Breast epithelium (tissue), 3 donors: Measurements from ENCODE around the gene SLC35A3.

ENCODE experiments used
- CTCF ChIP-seq, 3 donors: fragments of 450-650 bp; IDR thresholded peaks; one replicate each; pipeline ENCODE4 v1.5.1; 2016 to 2017; ENCODE audit warnings: antibody characterized with exemption in 3 of 3, mild to moderate bottlenecking in 3 of 3, moderate library complexity in 3 of 3
- POLR2A ChIP-seq: fragments of 450-650 bp; IDR thresholded peaks from one replicate; pipeline ENCODE4 v1.6.1; 2016; ENCODE audit warnings: antibody characterized with exemption, mild to moderate bottlenecking, moderate library complexity
- POLR2AphosphoS5 ChIP-seq, 3 donors: sonication (generic); formaldehyde crosslinking; IDR thresholded peaks; one replicate each; pipeline ENCODE4 v1.6.1; 2017; ENCODE audit warnings: antibody characterized with exemption in 3 of 3

GRCh38 chr1:100074604-100075395, 105.0 kb downstream of the SLC35A3 start:
- TF ChIP-seq CTCF (IDR thresholded peaks at IDR 0.05) (no peak), POLR2A (no peak), POLR2AphosphoS5 (IDR thresholded peaks at IDR 0.05) (no peak)
